OCI-LY7 (cell line): ENCODE results near the gene MAP3K21.

ENCODE experiments used
- CTCF ChIP-seq: fragments of 200-600 bp; sonication (generic); conservative IDR thresholded peaks from 2 replicates; pipeline ENCODE4 v1.5.1; 2014; ENCODE audit warnings: mild to moderate bottlenecking, antibody characterized with exemption, low read length, moderate library complexity, mixed read lengths
- EZH2phosphoT487 ChIP-seq: fragments of 200-600 bp; sonication (generic); IDR thresholded peaks from 2 replicates; pipeline ENCODE4 v1.6.1; 2018; ENCODE audit warnings: low read depth, borderline replicate concordance, mild to moderate bottlenecking, mixed run types, antibody characterized with exemption, low read length, moderate library complexity, mixed read lengths

GRCh38 chr1:233410906-233411305 lies 83.4 kb downstream of the MAP3K21 start:
- TF ChIP-seq CTCF (no peak), EZH2phosphoT487 (no peak)
